GM04503 (cell line): Measurements from ENCODE around the gene IQGAP2.
"Not testable (repeated sequence)": the region's sequence is repeated elsewhere in the genome, so short reads cannot be mapped to it uniquely, and the experiment has no call there.

ENCODE experiments used
- DNase-seq: peaks from one replicate; pipeline ENCODE4 v3.0.0-alpha.2; 2012; ENCODE audit warnings: low read depth

Gene IQGAP2

DNA sequence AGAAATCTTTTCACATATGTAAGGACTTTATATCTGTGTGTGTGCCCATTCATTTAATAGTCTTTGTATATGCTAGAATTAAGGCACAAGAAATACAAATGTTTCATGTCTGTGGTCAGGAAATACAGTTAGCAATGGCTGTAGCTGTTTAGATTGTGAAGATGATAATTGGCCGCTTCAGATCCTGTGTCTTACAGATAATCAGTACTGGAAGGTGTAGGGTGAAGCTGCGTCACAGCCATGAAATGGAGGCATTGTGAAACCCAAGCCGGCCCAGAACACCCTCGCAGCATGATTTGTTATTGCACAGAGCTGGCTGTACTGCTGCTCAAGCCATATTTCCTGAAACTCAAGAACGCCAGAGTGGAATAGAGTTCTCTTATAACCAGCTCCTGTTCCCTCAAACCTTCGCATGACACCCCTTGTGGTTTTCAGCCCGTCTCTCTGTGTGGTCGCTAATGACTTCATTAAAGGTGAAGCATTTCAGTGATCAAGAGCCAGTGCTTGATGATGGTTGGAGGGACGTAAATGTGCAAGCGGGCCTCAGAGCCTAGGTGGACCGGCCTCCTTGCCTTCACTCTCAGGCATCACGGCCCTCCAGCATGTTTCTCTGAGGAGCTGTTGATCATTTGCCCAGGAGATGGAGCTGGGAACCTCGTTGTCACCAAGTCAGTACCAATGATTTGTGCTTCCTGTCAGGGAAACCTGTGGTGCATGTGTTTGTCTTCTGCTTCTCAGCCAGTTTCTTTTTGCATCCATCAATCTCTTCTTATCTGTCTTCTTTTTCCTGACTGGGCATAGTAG is 140.0 kb downstream of the IQGAP2 start:
- no peak for DNase-seq

- DNase-seq = no peak
Observed at GRCh38 chr5:76544268-76544926, 141.3 kb downstream of the IQGAP2 start.

GRCh38 chr5:76545184-76545583 is 142.1 kb downstream of the IQGAP2 start:
- no peak for DNase-seq

DNA sequence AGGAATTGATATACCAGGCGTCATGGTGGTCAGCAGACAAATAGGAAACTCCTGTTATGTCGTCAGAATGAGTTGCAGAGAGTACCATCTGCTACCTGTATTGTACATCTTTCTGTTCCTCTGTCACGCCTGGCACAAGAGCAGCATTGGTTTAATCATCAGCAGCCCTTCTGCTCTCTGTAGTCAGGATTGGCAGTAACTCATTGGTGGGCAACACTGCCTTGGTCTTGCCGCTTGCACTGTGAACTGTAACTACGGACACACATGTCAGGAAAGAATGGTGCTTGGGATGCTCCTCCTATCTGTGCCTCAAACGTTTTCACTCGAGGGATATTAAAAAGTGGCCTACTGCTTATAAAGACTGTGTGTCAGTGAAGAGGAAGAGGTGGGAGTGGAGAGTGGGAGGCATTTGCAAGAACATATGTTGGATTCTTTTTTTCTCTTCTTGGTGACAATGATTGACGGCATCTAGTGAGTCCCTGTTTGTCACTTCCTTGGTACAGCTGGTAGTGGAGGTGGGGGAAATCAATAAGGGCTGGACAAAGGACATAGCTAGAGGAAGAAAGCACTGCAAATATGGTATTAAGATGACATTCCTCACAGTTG is 143.5 kb downstream of the IQGAP2 start:
- no peak for DNase-seq

- DNase-seq = no peak
Observed at GRCh38 chr5:76547242-76547890, 144.3 kb downstream of the IQGAP2 start.

- no peak for DNase-seq
Observed at GRCh38 chr5:76547891-76548524, 144.9 kb downstream of the IQGAP2 start.

DNA sequence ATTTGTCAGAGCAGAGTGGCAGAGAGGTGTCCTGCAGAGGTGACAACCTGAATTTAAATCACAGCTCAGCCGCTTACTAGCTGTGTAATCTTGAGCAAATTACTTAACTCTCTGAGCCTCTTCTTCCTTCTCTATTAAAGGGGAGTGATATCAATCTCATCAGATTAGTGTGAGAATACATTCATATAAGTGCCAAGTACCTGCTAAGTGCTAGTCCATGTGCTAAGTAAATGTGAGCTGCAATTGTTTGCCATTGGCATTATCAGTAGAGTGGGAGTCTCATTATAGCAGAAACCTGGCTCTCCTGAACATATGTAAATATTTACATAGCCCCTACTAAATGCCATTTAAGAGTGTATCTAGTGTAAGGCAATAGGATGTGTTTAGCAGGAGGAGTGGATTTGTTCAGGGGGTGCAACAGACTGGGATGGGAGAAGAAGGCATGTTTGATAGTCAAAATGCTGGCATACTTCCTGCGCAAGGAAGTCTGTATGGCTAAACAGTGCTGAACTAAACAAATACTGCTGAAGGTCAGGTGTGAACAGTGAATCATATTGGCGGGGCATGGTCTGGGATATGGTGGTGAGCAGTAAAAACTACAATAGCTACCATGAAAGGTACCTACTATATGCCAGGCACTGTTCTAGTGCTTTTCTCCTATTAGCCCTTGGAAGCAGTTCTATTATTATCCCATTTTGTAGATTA is 145.6 kb downstream of the IQGAP2 start:
- no peak for DNase-seq

GRCh38 chr5:76550881-76551280 is 147.8 kb downstream of the IQGAP2 start:
- DNase-seq = not testable (repeated sequence)

- no peak for DNase-seq
Observed at GRCh38 chr5:76552546-76552945, 149.5 kb downstream of the IQGAP2 start.

GRCh38 chr5:76553251-76553650 is 150.2 kb downstream of the IQGAP2 start:
- no peak for DNase-seq

- no peak for DNase-seq
Observed at GRCh38 chr5:76555114-76555513, 152.0 kb downstream of the IQGAP2 start.

- DNase-seq = no peak
Observed at GRCh38 chr5:76555717-76556116, 152.6 kb downstream of the IQGAP2 start.

DNA sequence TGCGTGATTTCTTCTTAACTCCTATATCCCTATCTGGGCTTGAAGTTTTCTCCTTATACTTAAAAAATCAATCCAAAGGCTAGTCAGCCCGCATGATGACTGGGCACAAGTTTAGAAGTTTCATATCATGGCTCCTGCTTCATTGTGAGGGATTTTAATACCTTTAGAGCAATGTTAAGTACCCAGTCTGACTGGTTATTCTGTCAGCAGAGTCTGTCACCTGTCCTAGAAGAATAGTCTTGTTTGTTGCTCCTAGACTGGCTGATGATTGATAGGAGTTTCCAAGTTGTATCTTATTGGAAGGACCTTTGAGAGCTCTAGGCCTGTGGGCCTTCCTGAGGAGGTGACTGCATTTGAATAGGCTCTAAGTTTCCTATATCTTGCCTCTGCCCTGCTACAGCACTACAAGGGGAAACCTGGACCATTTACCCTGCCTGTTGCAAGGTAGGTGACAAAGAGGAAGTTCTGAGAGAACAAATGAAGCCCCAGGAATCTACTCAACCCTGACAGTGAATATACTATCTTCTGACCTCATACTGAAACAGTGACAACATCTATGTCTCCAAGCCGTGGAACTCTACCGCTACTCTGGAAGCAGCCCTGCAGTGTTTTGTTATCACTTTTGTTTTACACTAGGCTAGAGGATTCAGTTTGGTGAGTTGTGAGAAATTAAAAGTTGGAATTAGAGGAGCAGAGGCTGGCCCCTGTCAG is 153.6 kb downstream of the IQGAP2 start:
- no peak for DNase-seq

GRCh38 chr5:76560952-76561891 is 158.1 kb downstream of the IQGAP2 start:
- no peak for DNase-seq

DNA sequence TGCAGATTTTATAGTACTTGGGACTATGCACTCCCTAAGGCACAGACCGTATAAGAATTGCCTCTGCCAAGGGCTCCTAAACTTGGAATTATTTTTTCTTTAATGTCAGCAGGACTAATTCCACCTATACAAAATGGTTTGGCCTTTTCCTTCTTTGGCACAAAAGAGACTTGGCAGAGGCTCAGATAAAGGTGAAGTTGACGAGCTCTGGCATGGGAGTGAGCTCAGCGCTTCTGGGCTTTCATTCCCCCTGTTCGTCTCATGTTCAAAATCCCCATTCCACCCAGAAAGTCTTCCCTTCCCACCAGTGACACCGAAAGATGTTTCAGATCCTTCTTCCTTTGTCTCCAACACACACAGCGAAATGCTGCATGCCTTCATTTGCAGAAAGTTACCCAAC is 158.9 kb downstream of the IQGAP2 start:
- DNase-seq = no peak

DNA sequence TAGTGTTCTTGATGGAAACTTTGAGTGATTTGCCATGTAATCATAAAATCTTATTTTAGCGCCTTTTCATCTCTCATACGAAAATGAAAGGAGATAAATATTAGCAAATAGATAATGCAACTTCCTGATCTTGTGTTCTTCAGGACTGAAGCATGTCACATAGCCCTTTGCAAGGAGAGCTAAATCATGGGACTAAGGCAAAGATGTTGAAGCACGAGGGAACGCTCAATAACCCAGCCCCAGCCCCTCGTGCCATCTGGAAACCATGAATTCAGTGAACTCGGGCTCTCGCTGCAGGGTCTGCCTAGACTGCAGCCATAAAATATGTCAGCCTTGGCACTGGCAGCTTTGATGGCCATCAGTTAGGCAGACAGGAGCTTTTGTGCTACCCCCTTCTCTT is 161.9 kb downstream of the IQGAP2 start:
- no peak for DNase-seq

DNA sequence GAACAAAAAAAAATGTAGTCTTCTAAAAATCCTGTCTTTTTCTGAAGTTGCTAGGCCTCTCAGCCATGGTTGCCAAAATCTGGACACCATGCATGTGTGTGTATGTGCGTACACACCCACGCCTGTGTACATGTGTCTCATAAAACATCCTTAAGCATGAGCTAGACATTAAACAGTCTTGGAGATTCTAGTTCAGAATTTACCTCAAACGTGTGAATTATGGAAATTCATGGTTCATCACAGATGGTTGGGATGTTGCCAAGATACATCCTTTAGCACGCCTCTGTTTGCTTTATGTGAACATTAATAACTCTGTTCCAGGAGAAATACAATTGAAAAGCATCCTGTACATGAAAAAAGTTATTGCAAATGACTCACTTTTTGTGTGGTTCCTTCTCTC is 167.1 kb downstream of the IQGAP2 start:
- DNase-seq = no peak

DNA sequence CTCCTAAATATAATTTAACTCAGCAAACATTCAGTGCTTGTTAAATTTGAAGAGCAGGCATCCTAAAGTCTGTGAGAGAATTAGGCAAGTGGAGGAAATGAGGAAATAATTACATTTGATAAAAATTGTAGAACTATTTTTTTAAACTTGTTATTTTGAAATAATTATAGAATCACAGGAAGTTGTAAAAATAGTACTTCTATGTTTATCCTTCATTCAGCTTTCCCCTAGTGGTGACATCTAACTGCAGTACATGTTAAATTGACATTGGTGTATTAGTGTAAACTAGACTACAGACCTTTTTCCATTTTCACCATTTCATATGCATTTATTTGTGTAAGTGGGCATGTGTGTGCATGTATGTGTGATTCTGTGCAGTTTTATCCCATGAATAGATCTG is 168.5 kb downstream of the IQGAP2 start:
- DNase-seq = no peak

DNA sequence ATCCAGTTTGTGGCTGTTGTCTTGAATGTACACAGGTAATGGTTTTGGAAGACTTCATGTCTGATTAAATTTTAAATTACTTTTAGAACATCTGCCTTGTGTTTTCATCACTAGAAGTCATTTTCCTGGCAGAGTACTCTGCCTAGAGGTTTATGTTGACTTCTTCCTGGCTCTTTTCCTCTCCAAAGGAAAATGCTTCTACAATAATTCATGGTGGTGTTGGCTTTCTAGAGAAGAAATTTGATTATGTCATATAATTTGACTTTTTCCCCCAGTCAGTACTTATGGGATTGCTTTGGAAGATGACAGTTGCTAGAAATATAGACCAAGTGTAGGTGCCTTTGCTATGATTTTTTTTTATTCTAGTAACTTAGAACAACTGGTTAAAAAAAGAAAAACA is 173.4 kb downstream of the IQGAP2 start:
- DNase-seq = no peak

DNA sequence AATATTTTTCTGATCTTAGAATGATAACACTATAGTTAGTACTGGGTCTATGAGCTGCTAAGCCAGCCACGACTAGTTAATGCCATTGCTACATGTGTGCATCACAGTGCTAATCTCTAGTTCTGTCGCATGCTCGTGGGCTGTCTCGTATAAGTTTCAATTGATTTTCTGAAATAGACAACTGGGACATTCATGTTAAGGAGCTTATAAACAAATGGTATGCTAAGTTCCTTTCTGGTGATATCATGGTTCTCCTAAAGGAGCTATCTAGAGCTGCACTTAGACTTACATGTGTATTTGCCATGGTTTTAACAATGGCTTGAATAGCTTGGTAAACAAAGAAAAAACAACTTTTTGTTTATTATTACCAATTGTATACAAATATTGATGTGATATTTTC is 173.9 kb downstream of the IQGAP2 start:
- no peak for DNase-seq
